ENCODE results near the gene FAM210A. TPM values are rescaled to one million over a fixed set of nuclear protein-coding genes. Genes with fewer than 3 reads are reported as not detected.

Gene FAM210A
- total and polyA plus RNA-seq, 9 of the 15 experiments (the other 6 are each of a cell fraction or from before 2014, with no cell fraction given), result 8.3 to 41.7 (median 19.1) TPM

DNA sequence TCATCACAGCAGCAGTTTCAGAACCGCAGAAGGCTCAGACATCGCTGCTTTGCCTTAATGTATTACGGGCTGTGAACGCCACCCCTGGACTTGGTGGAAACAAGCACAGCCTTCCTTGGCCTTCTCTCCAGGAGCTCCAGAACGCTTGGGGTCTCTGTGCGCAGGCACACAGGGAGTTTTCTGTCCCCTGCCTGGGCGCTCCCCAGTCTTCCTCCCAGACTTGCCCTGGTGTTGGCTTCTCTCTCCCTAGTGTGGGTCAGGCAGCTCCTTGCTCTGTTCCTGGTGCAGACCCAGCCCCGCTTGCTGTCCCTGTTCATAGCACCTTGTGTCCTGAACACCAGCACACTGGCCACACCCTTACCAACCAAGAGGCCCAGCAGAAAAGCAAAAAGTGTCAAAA, 103.6 kb downstream of the FAM210A start (continued):
- TF ChIP-seq, protein P1, sequence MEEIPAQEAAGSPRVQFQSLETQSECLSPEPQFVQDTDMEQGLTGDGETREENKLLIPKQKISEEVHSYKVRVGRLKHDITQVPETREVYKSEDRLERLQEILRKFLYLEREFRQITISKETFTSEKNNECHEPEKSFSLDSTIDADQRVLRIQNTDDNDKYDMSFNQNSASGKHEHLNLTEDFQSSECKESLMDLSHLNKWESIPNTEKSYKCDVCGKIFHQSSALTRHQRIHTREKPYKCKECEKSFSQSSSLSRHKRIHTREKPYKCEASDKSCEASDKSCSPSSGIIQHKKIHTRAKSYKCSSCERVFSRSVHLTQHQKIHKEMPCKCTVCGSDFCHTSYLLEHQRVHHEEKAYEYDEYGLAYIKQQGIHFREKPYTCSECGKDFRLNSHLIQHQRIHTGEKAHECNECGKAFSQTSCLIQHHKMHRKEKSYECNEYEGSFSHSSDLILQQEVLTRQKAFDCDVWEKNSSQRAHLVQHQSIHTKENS (CRISPR knock-in tag; IDR thresholded peaks at IDR 0.05), result no peak
- TF ChIP-seq FOSL1 (tag; conservative IDR thresholded peaks at IDR 0.05), result no peak
- TF ChIP-seq, protein P2, sequence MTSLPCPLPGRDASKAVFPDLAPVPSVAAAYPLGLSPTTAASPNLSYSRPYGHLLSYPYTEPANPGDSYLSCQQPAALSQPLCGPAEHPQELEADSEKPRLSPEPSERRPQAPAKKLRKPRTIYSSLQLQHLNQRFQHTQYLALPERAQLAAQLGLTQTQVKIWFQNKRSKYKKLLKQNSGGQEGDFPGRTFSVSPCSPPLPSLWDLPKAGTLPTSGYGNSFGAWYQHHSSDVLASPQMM (CRISPR knock-in tag; IDR thresholded peaks at IDR 0.05), result no peak
- TF ChIP-seq RFX7 (CRISPR knock-in tag; IDR thresholded peaks at IDR 0.05), result no peak
- no peak for TF ChIP-seq KDM5B (IDR thresholded peaks at IDR 0.05; ENCODE audit: insufficient replicate concordance, low read depth, low read length)

DNA sequence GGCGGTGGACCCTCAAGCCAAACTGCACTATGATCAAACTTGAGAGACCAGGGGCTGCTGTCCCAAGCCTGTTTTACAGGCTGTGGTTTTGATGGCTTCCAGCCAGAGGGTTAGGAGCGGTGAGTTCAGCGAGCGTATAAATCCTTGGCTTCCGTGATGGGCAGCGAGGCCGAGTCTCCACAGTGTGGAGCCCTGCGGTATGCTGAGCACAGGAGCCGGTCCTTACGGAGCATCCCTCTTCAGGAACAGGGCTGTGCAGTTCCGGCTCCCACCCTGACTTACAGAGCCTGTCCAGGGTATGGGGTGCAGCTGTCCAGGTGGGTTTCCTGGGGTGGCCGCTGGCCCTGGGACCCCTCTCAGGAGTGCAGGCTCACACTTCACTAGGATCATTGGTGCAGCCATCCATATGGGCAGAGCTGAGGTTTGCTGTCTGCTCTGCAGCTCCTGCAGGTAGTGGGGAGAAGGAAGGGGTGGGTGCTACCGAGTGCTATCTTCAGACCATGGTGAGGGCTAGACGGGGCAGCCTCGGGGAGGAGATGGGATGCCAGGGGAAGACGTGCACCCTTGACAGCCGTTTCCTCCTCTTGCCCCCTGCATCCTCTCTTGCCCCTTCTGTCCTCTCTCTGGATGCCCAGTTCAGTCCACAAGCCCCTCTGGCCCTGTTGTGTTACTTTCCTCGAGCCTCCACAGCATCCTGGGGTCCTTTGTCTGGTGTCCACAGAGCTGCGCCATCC, 104.3 kb downstream of the FAM210A start:
- no peak overlapping the region for H3K4me2 ChIP-seq (ENCODE audit: insufficient read depth, low read length)
- 2% methylated on average over 15 of the region's 19 CpGs for WGBS (ENCODE audit: insufficient coverage, low coverage, missing lambda C conversion rate)
- no peak overlapping the region for H2AFZ ChIP-seq (ENCODE audit: low read depth, low read length)
- intact Hi-C loops (cut with micrococcal nuclease), result no loop called here
- in situ Hi-C loops (cut with MboI), result no loop called here
- H3K27me3 ChIP-seq (ENCODE audit: control insufficient read depth in 2 of 2, insufficient read depth in 2 of 2, low read length in 2 of 2), result peaks cover 46 to 77% of the 10 kb centered on the region in 2 experiments
- H3K9ac ChIP-seq (ENCODE audit: insufficient read depth in 1 of 2, low read depth in 2 of 2, low read length in 2 of 2), result no peak overlapping the region
- H3K4me3 ChIP-seq, result no peak overlapping the region
- no peak for FAIRE-seq
- no peak overlapping the region for H3K27ac ChIP-seq (ENCODE audit: extremely low read depth, low read depth, low read length)
- BruUV-seq (replicated peaks), result no TSS peak
- no peaks in the 10 kb centered on the region for H3K9me1 ChIP-seq (ENCODE audit: control insufficient read depth, insufficient read depth, low read length)
- no peaks in the 10 kb centered on the region for H3K79me2 ChIP-seq (ENCODE audit: control insufficient read depth, insufficient read depth, low read length)
- ATAC-seq, result peak; percentile 24; the same call in 2 of the 3 replicates
- no peaks in the 10 kb centered on the region; the same call in 1 of the 2 replicates for H4K20me1 ChIP-seq (replicated peaks; ENCODE audit: control insufficient read depth, insufficient read depth, low read length)
- ChIA-PET CTCF (ENCODE audit: low intra/inter-chr PET ratio) (no interaction called here), POLR2A (interaction anchor here (1.9 kb wide), 1 partner anchor 8 kb away, joined by 6 read pairs; no protein-coding TSS in a partner anchor)
- H3K36me3 ChIP-seq (ENCODE audit: control insufficient read depth, insufficient read depth, low read length), result no peaks in the 10 kb centered on the region
- DNase-seq (ENCODE audit: extremely low read depth in 1 of 4, low spot score in 3 of 4), result no peak
- peaks cover 0 to 4% of the 10 kb centered on the region in 2 experiments; a peak in 2 of 5 replicates for H3K4me1 ChIP-seq (replicated peaks in 1 of 2; ENCODE audit: control insufficient read depth in 2 of 2, insufficient read depth in 2 of 2, low read length in 2 of 2)
- no peaks in the 10 kb centered on the region for H3K9me3 ChIP-seq (replicated peaks; ENCODE audit: control insufficient read depth, insufficient read depth, low read depth, low read length)
- TF ChIP-seq FOS (IDR thresholded peaks at IDR 0.05; ENCODE audit: extremely low read depth, insufficient read length), result no peak
- TF ChIP-seq, protein P3, sequence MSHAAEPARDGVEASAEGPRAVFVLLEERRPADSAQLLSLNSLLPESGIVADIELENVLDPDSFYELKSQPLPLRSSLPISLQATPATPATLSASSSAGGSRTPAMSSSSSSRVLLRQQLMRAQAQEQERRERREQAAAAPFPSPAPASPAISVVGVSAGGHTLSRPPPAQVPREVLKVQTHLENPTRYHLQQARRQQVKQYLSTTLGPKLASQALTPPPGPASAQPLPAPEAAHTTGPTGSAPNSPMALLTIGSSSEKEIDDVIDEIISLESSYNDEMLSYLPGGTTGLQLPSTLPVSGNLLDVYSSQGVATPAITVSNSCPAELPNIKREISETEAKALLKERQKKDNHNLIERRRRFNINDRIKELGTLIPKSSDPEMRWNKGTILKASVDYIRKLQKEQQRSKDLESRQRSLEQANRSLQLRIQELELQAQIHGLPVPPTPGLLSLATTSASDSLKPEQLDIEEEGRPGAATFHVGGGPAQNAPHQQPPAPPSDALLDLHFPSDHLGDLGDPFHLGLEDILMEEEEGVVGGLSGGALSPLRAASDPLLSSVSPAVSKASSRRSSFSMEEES (CRISPR knock-in tag; IDR thresholded peaks at IDR 0.05), result no peak
- TF ChIP-seq, protein P4, sequence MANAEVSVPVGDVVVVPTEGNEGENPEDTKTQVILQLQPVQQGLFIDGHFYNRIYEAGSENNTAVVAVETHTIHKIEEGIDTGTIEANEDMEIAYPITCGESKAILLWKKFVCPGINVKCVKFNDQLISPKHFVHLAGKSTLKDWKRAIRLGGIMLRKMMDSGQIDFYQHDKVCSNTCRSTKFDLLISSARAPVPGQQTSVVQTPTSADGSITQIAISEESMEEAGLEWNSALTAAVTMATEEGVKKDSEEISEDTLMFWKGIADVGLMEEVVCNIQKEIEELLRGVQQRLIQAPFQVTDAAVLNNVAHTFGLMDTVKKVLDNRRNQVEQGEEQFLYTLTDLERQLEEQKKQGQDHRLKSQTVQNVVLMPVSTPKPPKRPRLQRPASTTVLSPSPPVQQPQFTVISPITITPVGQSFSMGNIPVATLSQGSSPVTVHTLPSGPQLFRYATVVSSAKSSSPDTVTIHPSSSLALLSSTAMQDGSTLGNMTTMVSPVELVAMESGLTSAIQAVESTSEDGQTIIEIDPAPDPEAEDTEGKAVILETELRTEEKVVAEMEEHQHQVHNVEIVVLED (CRISPR knock-in tag; IDR thresholded peaks at IDR 0.05), result no peak
- no peak for TF ChIP-seq SMAD2 (IDR thresholded peaks at IDR 0.05; ENCODE audit: low read depth, low read length)
- TF ChIP-seq, protein P5, sequence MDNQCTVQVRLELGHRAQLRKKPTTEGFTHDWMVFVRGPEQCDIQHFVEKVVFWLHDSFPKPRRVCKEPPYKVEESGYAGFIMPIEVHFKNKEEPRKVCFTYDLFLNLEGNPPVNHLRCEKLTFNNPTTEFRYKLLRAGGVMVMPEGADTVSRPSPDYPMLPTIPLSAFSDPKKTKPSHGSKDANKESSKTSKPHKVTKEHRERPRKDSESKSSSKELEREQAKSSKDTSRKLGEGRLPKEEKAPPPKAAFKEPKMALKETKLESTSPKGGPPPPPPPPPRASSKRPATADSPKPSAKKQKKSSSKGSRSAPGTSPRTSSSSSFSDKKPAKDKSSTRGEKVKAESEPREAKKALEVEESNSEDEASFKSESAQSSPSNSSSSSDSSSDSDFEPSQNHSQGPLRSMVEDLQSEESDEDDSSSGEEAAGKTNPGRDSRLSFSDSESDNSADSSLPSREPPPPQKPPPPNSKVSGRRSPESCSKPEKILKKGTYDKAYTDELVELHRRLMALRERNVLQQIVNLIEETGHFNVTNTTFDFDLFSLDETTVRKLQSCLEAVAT (IDR thresholded peaks at IDR 0.05), result no peak
- no peak for TF ChIP-seq ZFP36 (IDR thresholded peaks at IDR 0.05; ENCODE audit: low read depth, low read length, partially characterized antibody)

All from K562 (cell line).